GM19025 (cell line): ENCODE data around the gene NCF4.

Experiments
- ATAC-seq: cut with Tn5 transposase; IDR thresholded peaks from one replicate; pipeline ENCODE4 v1.9.1; 2021; ENCODE audit warnings: mild to moderate bottlenecking, low read depth, moderate library complexity; ENCODE audit not compliant: unreplicated experiment

The NCF4 gene

DNA sequence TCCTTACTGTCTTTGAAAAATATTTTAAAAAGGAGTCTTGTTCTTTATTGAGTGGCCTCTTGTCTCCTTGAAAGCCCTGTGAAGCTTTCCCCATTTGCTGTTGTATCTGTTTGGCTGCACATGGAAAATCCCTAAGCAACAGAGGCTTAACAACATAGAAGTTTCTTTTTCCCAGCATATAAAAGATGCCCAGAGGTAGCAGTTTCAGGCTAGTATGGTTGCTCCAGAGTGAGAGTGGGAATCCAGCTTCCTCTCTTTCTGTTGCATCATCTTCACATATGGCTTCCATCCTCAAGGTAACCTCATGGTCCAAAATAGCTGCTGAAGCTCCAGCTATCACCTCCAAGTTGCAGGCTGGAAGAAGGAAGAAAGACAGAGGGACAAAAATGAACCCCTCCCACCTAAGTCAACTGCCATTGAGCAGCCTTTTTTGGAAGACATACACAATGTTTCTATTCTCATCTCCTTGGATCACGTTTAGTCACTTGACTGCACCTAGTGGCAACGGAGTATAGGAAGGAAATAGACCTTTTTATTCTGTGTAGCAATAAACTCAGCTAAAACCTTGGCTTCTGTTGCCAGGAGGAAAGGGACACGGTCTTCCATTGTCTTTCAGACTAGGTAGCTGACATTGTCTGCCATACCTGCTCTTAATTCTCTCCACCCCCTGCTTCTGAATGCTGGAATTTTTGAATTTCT lies 57.9 kb downstream of the NCF4 start:
- ATAC-seq, result no peak

- ATAC-seq, result no peak
Observed at GRCh38 chr22:36921309-36922104, 60.7 kb downstream of the NCF4 start.

DNA sequence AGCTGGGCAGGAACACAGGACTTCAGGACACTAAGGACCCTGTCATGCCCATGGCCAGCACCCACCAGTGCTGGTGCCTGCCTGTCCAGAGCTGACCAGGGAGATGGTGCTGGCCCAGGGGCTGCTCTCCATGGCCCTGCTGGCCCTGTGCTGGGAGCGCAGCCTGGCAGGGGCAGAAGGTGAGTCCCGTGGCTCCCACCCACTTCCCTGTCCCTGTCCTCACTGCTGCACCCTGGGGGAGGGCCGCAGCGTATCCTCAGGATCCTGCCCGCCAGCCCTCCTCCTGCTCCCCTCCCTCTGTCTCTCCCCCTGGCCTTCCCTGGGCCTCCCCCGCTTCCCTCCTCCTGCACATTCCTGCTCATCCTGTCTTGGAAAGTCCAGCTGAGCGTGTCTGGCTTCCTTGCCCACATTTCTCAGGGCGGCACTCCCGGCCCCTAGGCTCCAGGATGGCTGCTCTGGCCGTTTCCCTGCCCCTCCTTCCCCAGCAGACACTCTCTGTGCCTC lies 61.4 kb downstream of the NCF4 start:
- ATAC-seq, result no peak

- ATAC-seq, result no peak
Observed at GRCh38 chr22:36922711-36923110, 61.9 kb downstream of the NCF4 start.

- no peak for ATAC-seq
Observed at GRCh38 chr22:36923131-36923788, 62.5 kb downstream of the NCF4 start.

DNA sequence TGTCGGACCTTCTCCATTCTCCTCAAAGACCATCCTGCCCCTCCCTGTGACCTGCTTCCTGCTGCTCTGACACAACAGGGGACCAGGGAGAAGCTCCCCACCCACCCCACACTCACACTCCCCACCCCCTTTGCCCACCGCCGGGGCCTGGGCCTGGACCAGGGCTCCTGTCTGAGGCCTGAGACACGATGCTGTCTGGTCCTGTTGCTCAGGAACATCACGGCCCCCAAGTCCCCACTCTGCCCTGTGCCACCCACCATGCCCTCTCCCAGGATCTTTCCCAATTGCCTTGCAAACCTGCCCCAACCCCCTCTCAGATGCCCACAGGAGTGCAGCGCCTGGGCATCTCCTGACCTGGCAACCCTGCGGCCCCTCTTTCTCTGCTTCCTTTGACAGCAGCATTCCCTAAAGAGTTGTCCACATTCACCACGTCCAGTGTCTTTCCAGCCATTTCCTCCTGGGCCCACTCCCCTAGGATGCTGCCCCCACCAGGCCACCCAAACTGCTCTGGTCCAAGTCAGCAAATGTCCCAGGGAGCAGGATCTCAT lies 63.4 kb downstream of the NCF4 start:
- no peak for ATAC-seq

- no peak for ATAC-seq
Observed at GRCh38 chr22:36925388-36926290, 64.8 kb downstream of the NCF4 start.

DNA sequence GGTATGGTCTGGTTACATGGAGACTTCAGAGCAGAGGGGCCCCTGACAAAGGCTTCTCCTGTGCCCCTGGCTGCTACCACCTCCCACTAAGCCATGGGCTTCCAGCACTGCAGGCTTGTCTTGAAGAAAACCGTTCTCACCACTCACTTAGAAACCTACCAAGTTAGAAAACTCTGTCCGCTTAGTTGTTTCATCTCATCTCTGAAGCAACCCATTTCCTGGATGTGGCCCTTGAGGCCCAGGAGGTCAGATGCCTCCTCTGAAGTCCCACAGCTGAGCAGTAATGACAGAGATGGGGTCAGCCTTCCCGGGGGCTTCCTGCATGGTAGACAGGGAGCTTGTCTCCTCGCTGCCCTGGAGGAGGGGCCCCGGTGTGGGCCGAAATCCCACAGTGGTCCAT lies 65.5 kb downstream of the NCF4 start:
- ATAC-seq, result no peak

GRCh38 chr22:36926721-36927435 lies 66.1 kb downstream of the NCF4 start:
- no peak for ATAC-seq
